DMS153 (cell line): ENCODE data around the gene CRTAP.
"Not testable (repeated sequence)": the region's sequence is repeated elsewhere in the genome, so short reads cannot be mapped to it uniquely, and the experiment has no call there.

ENCODE experiments used
- DNase-seq: peaks from one replicate; lab custom pipeline; 2025; lab: John Stamatoyannopoulos, UW

The CRTAP gene

GRCh38 chr3:33141006-33141405, 27.2 kb downstream of the CRTAP start:
- no peak for DNase-seq

GRCh38 chr3:33144433-33144832, 30.6 kb downstream of the CRTAP start:
- DNase-seq, result no peak

DNA sequence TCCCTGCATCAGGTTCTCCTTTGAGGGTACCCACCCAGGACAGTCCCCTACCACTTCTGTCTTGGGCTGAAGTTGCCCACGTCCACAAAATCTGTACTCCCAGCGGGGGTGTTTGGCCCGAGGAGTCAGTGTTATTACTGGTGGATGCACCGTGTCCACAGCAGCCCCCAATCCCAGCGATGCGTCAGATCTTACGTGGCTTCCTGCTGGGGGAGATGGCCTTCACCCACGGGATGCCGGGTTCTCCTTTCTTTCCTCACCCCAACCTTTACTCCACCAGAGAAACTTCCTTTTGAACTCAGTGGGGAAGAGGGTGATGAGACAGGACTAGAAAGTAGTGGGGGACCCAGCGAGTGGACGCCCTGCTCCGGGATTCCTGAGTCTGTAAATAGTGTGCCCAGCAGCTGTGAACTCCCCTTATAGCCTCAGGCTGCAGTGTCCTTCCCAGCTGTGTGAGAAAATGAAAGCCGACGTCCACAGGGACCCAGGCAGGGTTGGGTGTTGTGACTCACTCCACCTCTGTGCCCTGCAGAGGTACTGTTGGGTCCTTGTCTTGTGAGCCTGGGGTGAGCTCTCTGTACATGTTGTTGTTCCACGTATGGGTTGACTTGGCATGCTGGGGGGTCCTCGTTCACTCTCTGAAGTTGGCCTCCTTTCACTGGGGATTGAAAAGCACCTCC, 31.5 kb downstream of the CRTAP start:
- DNase-seq, result no peak

DNA sequence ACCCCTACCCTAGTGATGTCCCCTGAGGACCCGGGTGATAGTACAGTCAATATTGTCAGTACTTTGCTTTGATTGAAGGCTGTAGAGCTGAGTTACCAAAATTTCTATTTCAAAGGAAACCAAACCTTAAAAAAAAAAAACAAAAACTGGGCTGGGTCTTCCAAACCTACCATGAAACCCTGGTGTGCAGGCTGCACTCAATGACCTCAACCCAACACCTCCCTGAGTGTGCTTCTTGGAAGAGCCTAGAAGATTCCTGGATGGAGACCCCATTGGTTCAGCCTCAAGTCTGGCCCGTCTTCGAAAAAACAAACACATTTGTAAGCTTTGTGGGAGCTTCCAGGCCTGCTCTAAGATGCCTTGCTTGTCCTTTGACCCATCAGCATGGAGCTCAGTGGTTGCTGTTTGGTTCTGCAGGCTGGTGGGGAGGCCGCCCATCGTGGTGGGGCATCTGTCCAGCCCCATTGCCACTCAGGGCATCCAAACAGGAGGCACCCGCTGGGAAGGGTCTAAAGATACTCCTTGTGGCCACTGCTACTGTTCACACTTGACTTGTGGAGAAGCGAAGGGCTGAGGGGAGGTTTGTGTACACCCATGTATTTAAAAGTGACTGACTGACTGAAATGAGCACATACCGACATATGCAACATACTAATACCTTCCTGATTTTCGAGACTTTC, 32.2 kb downstream of the CRTAP start:
- no peak for DNase-seq

DNA sequence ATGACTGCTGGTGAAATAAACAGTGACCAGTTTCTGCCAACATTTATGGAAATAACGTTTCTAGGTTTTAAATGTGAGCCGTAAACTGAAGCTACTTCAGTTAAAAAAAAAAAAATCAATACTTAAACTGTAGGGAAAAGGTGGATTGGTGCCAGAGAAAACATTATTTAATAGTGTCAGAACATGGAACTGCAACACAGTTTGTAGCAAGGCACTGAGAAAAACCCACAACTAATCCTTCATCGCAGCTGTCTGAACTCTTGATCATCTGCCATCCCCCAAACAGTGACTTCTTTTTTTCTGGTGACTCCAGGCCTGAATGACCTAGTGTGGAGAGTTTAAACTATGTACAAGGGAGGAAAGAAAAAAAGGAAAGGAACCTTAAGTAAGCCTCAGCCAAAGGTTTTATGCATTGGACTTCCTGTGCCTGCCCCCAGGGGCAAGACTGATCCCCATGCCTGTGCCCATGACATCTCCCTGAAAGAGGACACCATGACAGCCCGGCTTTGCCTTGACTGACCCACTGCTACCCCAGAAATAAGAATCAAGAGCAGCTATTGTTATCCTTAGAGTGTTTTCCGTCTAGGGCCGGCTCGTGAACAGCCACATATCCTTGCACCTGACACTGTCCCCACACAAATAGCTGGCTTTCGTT, 33.1 kb downstream of the CRTAP start:
- no peak for DNase-seq

DNA sequence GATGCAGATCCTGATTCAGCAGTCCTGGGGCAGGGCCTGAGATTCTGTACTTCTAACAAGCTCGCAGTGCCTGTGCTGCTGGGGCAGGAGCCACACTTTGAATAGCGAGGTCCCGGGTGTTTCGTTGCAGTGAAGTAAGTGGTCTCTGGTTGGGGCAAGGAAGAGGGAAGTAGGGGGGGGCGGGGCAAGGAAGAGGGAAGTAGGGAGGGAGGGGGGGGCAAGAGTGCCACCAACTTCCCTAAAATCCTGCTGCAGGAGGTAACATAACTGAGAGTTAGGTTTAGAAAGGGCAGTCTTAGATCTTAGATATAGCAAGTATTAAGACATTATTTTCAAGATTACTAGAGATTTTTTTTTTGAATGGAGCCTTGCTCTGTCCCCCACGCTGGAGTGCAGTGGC, 35.5 kb downstream of the CRTAP start:
- DNase-seq, result no peak

DNA sequence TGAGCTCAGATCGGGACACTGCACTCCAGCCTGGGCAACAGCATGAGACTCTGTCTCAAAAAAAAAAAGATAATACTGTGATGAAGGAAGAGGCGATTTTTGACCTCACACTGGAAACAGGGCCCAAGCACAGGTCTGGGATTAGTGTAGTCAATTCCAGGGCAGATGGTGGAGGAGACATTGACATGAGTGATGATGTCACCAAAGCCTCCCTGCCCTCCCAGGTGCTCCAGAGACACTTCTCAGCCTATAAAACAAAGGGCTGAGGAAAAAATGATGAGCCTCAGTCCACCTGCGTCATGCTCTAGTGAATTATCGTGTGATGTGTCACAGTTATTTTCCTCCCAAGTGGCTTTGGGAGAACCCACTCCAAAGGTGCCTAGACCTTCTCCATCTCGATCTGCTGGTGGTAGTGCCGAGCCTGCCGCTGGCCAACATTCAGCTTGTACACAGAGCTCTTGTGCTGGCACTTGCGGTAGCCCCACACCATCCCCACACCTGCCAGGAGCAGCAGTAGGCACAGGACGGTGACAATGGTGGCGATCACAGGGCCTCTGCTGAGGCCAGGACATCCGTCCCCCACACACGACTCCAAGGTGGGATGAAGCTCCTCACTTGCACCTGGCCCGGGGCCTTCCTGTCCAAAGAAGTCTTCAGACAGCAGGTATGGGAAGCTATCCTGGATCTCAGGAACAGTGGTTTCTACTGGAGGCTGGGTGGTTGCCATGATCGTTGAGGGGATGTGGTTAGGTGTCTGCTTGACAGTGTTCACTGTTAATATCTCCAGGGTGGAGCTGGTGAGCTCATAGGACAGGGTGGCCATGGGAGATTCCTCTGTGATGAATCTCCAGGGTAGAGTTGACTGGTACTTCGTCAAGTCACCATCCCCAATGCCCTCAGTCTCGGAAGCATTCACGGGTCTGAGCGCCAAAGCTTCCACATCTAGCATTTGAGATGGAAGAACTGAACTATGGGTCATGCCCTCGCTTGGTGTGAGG, 38.8 kb downstream of the CRTAP start:
- DNase-seq, result no peak

DNA sequence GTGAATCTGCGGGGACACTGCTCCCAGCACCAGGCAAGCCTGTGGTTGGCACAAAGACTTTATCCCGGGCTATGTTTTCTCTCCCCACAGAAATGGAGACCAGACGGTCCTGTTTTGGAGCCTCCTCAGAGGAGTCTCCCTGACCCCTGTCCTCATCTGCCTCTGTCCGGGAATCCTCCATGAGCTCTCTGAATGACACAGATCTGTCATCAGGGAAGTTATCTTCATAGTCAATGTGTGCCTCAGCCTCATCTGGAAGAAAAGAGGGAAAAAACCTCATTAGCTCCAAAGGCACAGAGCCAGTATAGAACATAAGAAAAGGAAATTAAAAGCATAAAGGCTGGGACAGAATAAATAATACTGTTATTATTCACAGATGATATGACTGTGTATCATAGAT, 40.0 kb downstream of the CRTAP start:
- DNase-seq, result no peak

GRCh38 chr3:33155301-33155700, 41.5 kb downstream of the CRTAP start:
- no peak for DNase-seq

DNA sequence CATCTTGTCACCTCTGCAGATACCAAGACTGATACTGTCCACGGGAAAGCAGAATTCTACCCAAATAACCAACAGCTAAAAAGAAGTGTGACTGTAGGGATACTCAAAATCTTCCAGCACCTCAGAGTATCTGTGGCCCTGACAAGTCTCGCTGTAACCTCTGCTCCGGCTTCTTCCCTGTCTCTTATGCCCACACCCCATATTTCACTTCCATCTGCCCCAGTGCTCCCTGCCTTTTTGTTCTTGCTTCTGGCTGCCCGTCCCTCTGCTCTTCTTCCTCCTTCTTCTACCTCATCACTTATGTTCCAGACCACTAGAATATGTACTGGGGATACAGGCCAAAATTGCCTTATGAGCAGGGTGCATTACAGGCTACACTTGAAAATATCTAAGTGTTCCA, 45.4 kb downstream of the CRTAP start:
- DNase-seq, result no peak

- no peak for DNase-seq
Observed at GRCh38 chr3:33159981-33160380, 46.2 kb downstream of the CRTAP start.

- DNase-seq, result not testable (repeated sequence)
Observed at GRCh38 chr3:33162621-33163020, 48.8 kb downstream of the CRTAP start.

GRCh38 chr3:33165372-33165771, 51.6 kb downstream of the CRTAP start:
- no peak for DNase-seq

- DNase-seq, result no peak
Observed at GRCh38 chr3:33166095-33166494, 52.3 kb downstream of the CRTAP start.

DNA sequence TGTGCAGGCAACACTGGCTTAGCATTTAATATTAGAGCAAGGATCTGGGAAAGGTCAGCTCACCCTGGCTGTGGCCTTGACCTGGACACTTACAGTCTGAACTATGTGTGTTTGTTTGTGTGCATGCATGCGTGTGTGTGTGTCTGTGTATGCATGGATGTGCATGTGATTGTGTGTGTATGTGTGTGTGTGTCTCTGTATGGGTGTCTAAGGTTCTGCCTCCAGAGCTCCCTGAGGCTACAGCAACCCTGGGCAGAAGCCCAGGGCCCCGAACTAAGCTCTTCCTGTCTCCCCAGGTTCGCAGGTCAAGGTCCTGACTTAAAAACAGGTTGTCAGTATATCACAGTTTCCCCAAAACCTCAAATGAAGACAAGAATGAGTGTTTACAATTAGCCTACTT, 53.5 kb downstream of the CRTAP start:
- DNase-seq, result no peak

DNA sequence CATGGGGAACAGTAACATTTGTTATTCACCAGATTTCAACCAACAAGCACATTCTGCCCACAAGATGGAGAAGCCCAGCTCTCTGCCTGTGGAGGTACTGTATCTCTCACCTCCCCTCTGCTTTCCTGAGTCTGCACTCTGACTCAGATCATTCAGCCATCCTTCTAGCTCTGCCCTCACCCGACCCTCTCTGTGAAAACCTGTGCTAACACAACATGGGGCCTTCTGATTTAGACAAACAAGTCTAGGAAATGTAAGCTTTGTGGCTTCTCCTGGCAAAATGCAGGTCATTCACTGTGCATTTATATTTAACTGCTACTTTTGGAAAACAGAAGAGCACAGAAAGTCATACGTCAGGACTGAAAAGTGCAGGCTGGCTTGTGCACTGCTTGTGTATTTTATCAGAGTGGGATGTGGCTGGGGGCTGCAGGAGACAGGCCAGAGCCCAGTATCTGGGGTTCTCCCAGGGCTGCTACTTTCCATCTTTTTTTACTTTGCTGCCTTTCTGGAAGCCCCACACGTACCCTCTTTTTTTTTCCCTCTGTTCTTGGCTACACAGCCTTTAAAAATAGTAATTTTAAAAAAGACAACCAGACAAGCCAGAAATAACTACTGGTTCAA, 54.0 kb downstream of the CRTAP start:
- DNase-seq, result no peak

- DNase-seq, result no peak
Observed at GRCh38 chr3:33170531-33170930, 56.7 kb downstream of the CRTAP start.

- DNase-seq, result no peak
Observed at GRCh38 chr3:33171580-33171979, 57.8 kb downstream of the CRTAP start.

- DNase-seq, result peak; percentile 57
Observed at GRCh38 chr3:33173103-33173502, 59.3 kb downstream of the CRTAP start.

DNA sequence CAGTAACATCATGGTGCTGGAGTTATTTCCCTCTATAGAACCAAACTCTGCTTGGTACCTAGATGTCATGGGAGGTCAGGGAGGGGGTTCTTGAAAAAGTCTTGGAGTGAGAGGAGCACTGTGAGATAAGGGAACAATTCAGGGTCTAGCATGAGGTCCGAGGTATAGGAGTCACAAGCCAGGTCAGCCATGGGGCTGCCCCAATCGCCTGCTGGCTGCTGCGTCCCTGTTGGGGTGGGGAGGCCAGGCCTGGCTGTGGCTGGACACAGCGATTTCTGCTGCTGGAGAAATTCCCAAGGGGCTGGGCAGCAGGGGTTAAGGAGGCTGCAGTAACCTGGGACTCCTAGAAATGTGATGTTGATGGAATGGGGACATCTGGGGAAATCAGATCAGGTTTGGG, 59.9 kb downstream of the CRTAP start:
- DNase-seq, result no peak

- no peak for DNase-seq
Observed at GRCh38 chr3:33174095-33174494, 60.3 kb downstream of the CRTAP start.
